Loucy (cell line): ENCODE measurements around the gene TTYH3.

Experiments used
- CTCF ChIP-seq: fragments of 200-600 bp; sonication (generic); conservative IDR thresholded peaks from 2 replicates; pipeline ENCODE4 v1.5.1; 2014; ENCODE audit warnings: mild to moderate bottlenecking, antibody characterized with exemption, low read length
- EZH2phosphoT487 ChIP-seq: fragments of 200-600 bp; IDR thresholded peaks from 2 replicates; pipeline ENCODE4 v1.6.1; 2018; ENCODE audit warnings: antibody characterized with exemption, mild to moderate bottlenecking, moderate library complexity, borderline replicate concordance

DNA sequence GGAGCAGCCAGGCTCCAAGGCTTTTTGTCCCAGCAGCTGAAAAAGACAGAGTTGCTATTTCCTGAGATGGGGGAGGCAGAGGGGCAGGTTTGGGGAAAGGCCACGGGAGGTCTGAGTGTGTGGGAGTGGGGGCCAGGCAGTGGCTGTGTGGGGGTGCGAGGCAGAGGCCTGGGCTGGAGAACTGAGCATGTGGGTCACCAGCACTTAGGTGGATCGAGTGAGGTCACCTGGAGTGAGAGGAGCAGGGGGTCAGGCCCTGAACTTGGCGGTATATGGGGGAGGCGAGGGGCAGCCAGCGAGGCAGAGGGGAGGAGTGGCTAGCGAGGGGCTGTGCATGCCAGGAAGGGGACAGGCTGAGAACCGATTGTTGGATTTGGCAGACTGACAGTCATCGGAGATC, 44.7 kb upstream of the TTYH3 start:
- TF ChIP-seq CTCF (no peak), EZH2phosphoT487 (no peak)
